HG03378 (cell line): ENCODE data around the gene AKAP8L.
"Not testable (repeated sequence)": the region's sequence is repeated elsewhere in the genome, so short reads cannot be mapped to it uniquely, and the experiment has no call there.

Experiments
- ATAC-seq: cut with Tn5 transposase; IDR thresholded peaks from one replicate; pipeline ENCODE4 v1.9.1; 2021; ENCODE audit warnings: mild to moderate bottlenecking, moderate library complexity; ENCODE audit not compliant: unreplicated experiment

Gene AKAP8L

DNA sequence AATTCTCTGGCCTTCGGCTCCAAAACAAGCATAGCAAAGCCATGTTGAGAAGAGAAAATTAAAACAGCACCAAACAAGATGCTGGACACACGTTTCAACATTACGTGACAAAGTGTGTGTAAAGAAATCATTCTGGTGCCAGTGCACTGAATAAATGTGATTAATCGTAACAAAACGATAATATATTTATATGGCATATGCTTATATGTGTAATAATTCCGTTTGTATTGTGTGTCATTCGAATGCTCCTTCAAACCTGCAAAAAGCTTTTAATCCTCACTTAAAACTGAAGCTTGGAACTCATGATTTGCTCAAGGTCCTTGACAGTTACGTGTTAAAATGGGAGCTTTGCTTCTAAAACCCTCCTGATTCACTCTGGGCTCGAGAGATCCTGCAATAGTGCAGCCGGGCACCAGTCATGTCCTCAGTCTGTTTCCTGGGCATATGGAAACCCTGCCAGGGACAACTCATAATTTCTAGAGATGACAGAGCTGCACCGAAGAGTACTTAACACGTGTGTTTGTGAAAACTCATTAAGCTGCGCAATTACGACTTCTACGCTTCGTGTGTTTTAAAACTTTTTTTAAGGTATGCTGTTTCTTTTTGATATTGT, 731 bp upstream of the AKAP8L start:
- ATAC-seq: peak; percentile 1

DNA sequence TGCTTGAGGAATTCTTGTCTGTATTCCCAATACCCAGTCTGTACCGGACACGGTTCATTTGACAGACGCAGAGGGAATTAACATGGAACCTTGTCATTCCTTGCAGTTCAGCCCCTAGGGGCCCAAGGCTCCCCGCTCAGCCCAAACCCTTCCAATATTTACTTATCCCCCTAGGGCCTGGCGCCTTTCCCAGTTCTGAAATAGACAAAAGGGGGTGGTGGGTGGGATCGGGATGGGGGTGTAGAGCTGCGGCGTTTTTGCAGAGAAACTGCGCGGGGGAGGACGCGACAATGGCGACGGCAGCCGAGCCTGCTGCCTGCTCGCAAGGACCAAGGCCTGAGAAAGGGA, 583 bp downstream of the AKAP8L start:
- no peak for ATAC-seq

DNA sequence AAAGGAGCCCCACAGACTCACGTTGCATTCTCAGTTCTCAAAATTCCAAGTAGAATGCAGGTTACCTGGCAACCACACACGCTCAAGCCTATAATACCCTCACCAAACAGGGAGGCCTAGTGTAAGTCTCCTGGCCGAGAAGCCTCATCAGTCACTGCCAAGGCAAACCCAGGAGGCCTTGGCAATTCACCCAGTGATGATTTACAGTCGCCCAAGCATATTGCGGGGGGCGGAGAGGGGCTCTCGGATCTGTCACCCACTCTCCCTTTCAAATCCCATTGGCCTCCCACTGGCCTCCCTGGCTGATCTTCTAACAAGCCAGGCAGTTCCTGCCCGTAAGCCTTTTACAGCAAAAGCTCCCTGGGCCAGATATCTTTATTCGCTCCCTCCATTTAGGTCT, 1.1 kb downstream of the AKAP8L start:
- ATAC-seq: no peak

DNA sequence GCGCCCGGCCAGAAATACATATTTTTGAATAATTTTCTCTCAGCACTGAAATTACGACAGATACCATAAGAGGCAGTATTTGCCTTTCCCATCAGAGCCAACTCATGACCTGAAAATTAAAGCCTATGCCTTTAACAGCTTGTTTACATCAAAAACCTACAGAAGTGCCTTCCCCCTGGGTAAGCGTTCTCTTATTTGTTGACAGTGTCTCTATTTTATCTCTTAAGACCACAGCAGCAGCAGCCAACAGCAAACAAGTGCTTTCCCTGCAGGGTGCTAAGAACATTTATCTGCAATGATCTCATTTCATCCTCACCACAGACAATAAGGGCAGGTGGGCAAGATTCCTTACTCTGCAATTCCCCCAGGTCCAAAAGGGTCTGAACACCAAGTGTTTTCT, 6.0 kb downstream of the AKAP8L start:
- no peak for ATAC-seq

DNA sequence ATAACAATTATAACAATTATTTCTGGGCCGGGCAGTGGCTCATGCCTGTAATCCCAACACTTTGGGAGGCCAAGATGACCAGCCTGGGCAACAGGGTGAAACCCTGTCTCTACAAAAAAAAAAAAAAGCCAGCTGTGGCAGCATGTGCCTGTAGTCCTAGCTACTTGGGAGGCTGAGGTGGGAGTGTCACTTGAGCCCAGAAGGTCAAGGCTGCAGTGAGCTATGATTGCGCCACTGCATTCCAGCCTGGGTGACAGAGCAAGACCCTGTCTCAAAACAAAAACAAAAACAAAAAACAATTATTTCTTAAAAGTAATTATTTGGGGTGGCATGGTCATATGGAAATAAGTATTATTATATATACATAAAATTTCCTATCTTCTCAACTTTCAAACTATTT, 7.4 kb downstream of the AKAP8L start:
- not testable (repeated sequence) for ATAC-seq

DNA sequence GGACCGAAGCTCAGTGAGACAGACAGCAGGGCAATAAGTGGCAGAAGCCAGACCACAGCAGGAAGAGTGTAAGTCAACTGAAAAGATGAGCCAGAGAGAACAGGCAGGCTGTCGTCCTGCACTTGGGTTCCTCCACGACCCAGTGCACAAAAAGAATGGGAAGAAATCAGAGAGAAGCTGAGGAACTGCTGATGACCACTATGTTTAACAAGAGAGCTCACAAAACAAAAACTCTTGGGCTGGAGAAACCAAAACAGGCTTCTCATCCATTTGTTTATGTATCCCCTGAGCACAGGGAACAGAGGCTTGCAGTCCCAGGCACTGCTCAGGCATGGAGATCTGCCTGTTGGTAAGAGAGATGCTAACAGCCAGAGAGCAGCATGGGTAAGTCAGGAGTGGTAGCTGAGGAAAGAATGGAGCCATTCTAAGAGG, 14.0 kb downstream of the AKAP8L start:
- ATAC-seq: no peak

DNA sequence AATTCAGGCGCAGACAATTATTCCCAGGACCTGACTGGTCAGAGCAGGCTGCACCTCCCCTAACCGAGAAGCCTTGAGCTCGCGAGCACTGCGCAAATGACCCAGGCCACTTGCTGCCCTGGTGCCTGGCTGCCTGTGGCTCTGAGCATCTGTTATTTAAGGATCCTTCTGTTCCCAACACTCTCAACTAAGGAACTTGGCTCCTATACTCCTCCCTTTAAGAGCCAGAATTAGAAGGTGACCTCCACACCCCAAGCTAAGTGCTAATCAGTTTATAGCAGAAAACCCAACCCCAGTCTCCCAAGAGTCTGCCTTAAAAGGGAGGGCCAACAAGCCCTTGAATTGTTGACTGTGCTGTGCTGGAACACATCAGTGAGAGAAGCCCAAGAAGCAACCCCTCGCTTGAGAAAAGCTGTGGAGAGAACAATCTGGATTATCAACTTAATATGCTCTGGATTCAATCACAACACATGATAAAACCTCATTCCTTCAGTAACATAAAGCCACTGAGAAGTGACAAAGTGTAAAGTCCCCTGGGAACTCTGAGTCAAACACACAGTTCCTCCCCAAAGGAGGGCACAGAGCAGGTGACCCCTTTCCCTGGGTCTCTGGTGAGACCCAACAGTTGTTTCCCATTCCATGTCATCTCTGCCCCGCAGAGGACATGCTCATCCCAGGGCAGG, 14.6 kb downstream of the AKAP8L start:
- ATAC-seq: no peak

DNA sequence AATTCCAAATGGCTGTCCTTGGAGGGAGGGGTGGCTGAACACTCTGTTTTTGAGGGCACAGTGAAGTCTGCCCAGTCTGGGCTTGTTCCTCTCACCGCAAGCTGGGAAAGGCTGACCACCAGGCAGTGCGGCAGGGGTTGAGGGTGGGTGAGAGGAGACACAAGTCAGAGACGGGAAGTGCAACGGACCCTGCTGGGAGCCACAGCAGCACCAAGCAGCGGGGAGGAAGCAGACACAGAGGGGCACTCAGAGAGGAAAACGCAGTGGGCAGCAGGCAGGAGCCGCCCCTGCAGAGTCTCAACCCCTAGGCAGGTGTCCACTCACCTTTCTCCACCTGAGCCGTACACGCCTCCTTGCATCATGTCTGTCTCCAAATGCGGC, 15.6 kb downstream of the AKAP8L start:
- ATAC-seq: no peak

DNA sequence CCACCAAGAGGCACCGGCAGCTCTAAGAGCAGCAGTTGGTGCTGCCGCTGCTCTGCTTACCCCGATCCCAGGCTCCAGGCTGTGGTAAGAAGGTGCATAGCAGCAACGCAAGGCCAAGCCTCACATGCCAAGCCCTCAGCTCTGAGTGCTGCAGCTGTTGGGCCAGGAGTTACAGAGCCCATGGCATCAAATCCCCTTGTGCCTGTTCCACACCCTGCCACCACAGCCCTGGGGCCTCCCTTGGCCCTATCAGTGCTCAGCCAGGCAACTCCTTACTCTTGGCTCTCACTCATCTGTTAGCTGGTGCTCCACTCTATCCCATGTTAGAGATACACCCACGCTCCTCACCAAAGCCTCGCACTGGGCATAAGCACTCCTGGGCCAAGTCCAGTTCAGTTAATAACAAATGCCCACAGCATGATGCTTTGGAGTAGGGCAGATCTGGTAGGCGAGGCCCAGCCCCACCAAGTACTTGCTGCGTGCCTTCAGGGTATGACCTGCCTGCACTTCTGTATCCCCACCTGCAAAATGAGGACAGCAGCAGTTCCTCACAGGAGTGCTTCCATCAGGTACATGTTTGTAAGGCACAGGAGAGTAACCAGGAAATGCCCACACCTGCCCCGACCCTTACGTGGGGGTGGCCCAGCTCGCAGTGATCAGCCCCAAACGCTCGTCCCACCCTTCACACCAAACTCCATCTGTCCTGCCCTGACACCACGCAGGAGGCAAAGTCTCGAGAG, 16.2 kb downstream of the AKAP8L start:
- no peak for ATAC-seq

DNA sequence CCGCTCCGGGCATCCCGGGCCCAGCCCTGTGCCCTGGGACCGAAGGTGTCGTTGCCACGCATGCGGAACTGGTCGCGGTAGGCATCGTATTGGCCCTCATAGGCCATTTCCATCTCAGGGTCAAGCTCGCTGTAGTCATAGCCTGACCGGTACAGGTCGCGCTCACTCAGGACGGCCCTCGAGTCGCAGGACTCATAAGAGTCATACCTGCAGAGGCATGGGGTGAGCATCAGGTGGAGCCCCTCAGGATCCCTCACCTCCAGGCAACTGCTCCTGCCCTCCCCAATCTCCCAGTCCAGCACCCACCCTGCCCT, 17.4 kb downstream of the AKAP8L start:
- no peak for ATAC-seq

DNA sequence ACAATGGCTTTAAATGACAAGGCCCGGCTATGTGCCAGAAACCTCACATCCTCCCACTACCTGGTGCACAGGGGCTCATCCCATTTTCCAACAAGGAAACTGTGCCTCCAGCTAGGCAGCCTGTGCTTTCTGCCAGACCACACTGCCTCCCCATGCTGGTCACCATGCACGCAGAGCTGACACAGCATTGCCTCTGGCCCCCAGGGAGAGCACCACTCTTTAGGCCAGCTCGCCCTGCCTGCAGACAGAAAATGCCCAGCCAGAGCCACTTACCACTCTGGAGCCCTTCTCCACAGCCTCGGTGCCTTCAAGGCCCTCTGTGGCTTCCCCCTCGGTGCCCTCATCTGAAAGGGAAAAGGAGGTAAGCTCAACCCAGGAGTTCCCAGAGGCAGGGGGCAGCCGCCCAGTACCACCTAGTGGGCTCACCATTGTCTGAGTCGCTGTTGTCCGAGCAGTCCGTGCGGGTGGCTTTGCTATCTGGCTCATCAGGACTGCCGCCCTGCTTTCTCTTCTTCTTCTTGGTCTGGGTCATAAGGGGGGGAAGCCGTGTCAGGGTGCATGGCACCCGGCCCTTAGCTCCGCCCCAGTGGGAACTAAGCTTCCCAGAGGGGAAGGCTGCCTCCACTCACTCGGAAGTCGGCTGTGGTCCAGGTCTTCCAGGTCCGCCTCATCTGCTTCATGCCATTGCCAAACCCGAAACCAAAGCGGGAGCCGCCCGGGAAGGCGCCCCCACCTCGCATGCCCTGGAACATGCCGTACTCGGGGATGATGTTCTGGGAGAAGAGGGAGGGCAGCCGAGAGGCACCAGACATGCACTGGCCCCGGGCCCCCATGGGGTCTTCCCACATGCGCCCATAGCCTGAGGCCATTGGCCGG, 18.0 kb downstream of the AKAP8L start:
- ATAC-seq: no peak

DNA sequence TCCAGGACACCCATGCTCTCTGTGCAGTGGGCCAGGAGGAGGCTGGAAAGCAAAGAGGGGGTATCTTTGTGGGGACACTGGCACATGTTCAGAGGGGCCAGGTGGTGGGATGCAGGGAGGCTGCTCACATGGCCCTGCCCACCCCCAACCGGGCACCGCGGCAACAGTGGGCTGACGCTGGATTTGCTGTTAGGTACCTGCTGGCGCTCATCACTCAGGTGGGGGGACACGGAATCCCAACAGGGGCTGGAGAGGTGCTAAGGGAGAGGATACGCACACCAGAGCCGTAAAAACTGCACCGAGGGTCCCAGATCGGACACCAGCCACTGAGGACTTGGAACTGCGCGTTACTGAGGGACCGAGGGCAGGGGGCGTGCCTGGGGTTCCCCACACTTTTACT, 19.2 kb downstream of the AKAP8L start:
- no peak for ATAC-seq

DNA sequence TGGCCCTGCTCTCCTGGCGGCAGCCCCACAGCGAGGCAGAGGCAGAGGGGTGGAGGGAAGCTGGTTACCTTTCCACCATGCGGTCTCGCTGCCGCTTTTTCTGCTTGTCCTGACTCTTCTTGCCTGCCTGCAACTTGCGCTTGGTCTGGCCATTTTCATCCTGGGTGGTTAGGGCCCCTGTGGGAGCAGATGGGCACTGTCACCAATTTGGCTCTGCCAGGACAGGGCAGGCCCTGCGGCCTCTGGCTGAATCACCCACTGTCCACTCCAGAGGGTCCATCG, 19.6 kb downstream of the AKAP8L start:
- no peak for ATAC-seq

DNA sequence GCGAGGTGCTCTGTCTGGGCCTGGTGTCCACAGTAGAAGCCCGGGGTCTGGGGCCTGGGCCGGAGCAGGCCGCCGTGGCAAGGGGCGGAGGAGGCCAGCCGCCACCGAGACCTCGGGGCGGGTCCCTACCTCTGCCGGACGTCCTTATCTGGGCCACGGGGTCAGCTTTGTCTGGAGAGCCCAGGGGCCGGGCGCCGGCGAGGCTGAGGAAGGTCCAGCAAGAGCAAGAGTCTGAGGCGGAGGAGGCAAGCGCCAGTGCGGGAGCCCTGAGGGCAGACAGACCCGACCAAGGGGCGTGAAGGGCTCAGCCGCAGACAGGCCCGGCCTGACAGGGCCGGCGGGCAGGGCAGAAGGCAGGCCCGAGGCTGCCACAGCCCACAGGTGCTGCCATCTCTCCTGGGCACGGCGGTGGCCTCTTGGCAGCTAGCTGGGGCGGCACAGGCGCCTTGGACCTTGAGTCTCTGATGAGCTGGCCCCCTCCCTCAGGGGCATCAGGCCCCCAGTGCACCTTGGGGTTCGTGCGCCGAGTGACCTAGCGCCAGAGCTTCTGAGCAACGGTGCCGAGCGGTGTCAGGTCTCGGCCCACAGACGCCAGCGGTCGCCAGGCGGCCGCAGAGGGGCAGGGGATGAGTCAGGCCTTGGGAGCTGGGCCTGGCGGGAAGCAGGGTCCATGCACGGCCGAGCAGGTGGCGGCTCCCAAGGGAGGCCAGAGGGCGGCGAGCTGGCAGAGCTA, 20.1 kb downstream of the AKAP8L start:
- ATAC-seq: no peak

DNA sequence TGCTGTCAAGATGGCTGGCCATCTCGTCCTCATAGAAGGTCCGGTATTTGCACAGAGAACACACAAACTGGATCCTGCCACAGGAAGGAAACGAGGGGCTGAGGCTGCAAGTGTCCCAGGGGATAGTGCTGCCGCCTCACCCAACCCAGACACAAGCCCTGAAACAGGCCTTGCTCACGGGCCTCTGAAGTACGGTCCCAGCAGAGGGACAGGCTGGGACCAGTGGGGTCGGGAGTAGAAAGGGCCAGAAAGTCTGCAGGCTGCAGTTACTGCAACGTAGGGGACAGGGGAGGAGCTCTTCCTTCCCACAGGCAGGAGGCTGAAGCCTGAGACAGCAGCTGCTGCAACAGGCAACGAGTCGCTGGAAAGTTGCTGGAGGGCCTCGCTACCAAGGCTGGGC, 21.0 kb downstream of the AKAP8L start:
- ATAC-seq: no peak

DNA sequence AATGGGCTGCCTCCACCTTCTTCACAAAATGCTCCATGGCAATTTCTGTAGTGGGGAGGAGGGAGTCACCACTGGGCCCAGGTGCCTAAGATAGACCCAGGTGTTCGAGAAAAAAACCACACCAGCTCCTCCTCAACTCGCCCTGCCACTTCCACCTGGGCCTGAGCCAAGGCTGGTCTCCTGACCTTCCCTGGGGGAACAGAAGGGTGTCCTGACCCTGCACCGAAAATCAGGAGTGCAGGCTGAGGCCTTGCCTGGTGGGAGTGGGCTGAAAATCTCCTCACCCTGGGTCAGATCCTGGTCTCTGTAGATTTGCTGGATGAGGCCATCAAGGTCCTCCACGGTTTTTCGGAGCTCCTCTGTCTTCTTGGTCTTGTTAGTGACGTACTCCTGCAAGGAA, 21.6 kb downstream of the AKAP8L start:
- no peak for ATAC-seq

DNA sequence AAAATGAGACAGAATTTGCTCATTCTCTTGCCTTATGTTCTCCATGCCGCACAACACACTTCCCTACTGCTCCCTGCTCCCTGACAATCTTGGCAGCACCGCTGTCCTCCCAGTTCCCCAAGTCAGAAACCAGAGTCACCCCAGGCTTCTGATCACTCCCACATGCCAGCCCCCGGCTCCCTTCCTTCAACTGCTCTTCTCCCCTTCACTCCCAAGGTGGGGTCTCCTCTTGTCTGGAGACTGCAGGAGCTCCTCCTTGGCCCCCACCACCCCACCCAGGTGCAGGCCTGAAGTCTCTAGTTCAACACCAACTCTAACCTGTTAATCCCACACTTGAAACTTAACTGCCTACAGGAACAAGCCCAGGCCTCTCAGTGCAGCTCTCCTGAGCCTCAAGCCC, 22.4 kb downstream of the AKAP8L start:
- ATAC-seq: no peak

DNA sequence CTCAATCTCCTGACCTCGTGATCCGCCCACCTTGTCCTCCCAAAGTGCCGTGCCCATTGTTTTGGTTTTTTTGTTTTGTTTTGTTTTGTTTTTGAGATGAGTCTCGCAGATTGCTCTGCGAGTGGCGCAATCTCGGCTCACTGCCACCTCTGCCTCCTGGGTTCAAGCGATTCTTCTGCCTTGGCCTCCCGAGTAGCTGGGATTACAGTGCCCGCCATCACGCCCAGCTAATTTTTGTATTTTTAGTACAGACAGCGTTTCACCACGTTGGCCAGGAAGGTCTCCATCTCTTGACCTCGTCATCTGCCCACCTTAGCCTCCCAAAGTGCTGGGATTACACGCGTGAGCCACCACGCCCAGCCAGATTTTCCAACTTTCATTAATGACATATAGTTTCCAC, 23.5 kb downstream of the AKAP8L start:
- not testable (repeated sequence) for ATAC-seq

DNA sequence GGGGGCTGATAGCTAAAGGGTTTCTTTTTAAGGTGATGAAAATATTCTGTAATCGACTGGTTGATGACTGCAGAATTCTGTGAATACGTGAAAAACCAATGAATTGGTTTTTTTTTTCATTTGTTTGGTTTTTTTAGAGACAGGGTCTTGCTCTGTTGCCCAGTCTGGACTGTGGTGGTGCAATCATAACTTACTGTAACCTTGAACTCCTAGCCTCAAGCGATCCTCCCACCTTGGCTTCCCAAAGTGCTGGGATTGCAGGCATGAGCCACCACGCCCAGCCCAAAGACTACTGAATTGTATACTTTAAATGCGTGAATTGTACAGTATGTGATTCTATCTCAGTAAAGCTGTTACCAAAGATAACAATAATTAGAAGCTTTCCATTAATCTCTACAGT, 24.4 kb downstream of the AKAP8L start:
- ATAC-seq: no peak

DNA sequence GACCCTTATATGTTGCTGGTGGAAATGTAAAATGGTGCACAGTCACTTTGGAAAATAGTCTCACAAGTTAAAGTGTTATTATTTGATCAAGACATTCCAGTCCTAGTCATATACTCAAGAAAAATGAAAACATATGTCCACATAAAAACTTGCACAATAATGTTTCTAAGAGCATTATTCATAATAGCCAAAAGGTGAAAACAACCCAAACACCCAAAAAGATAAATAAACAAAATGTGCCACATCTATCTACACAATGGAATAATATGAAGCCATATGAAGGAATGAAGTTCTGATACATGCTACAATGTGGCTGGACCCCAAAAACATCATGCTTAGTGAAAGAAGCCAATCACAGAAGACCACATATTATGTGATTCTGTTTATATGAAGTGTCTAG, 24.8 kb downstream of the AKAP8L start:
- no peak for ATAC-seq

DNA sequence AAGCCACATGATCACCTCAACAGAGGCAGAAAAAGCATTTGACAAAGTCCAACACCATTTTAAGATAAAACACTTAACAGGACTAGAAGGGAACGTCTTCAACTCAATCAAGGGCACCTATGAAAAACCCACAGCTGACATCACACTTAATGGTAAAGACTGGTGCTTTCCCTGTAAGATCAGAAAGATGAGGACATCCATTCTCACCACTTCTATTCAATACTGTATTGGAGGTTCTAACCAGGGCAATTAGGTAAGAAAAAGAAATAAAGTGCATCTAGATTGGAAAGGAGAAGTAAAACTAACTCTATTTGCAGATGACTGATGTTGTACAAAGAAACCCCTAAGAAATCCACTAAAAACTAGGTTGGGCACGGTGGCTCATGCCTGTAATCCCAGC, 28.0 kb downstream of the AKAP8L start:
- no peak for ATAC-seq
